Measurements from ENCODE around the gene CPAMD8. TPM values are rescaled to one million over a fixed set of nuclear protein-coding genes. Genes with fewer than 3 reads are reported as not detected.

Gene CPAMD8
- total and polyA plus RNA-seq, 5 donors from 2014 or later: 0.03 to 2.3 (median 0.36) TPM; not detected in 1

- H3K4me3 ChIP-seq (ENCODE audit: low read depth, low read length): no peak overlapping the region
- H3K27ac ChIP-seq (ENCODE audit: insufficient read depth, low read length, poor library complexity, severe bottlenecking): no peak overlapping the region
- Mint-ChIP-seq H3K27ac (no peak overlapping the region), H3K4me3 (no peak overlapping the region), H3K4me1 (peaks cover 0 to 19% (median under 1%) of the 10 kb centered on the region in 4 donors), H3K36me3 (no peaks in the 10 kb centered on the region), H3K9me3 (peaks cover 0 to 1% (median 0%) of the 10 kb centered on the region in 7 donors), H3K27me3 (peaks cover 24% of the 10 kb centered on the region)
- H3K9me3 ChIP-seq (ENCODE audit: control insufficient read depth in 2 of 2, low read length in 2 of 2): no peaks in the 10 kb centered on the region
- no peaks in the 10 kb centered on the region for H3K27me3 ChIP-seq (ENCODE audit: control insufficient read depth, insufficient read depth, low read length)
- DNase-seq (no peak), ATAC-seq (ENCODE audit: low read depth in 2 of 2) (no peak)
- no peaks in the 10 kb centered on the region for H3K36me3 ChIP-seq (ENCODE audit: control insufficient read depth, insufficient read depth, low read length)
- H3K4me1 ChIP-seq (ENCODE audit: control insufficient read depth, insufficient read depth, low read length, poor library complexity, severe bottlenecking): peaks cover 11% of the 10 kb centered on the region
Observed at GRCh38 chr19:16889883-16890460, 136.6 kb downstream of the CPAMD8 start.

GRCh38 chr19:16889366-16889882 is 137.2 kb downstream of the CPAMD8 start:
- H3K27me3 Mint-ChIP-seq: peaks cover 19% of the 10 kb centered on the region
- H3K4me1 Mint-ChIP-seq: peaks cover 0 to 19% (median 0%) of the 10 kb centered on the region in 4 donors
- Histone ChIP-seq H3K27ac (ENCODE audit: insufficient read depth, low read length, poor library complexity, severe bottlenecking) (no peak overlapping the region), H3K36me3 (ENCODE audit: control insufficient read depth, insufficient read depth, low read length) (no peaks in the 10 kb centered on the region), H3K4me1 (ENCODE audit: control insufficient read depth, insufficient read depth, low read length, poor library complexity, severe bottlenecking) (peaks cover 11% of the 10 kb centered on the region), H3K4me3 (ENCODE audit: low read depth, low read length) (no peak overlapping the region), H3K27me3 (ENCODE audit: control insufficient read depth, insufficient read depth, low read length) (no peaks in the 10 kb centered on the region), H3K9me3 (ENCODE audit: control insufficient read depth in 2 of 2, low read length in 2 of 2) (no peaks in the 10 kb centered on the region)
- peaks cover 0 to 1% (median 0%) of the 10 kb centered on the region in 7 donors for H3K9me3 Mint-ChIP-seq
- DNase-seq (no peak), ATAC-seq (ENCODE audit: low read depth in 2 of 2) (no peak)
- no peaks in the 10 kb centered on the region for H3K36me3 Mint-ChIP-seq
- H3K27ac Mint-ChIP-seq: no peak overlapping the region
- no peak overlapping the region for H3K4me3 Mint-ChIP-seq

- peaks cover 11% of the 10 kb centered on the region for H3K4me1 ChIP-seq (ENCODE audit: control insufficient read depth, insufficient read depth, low read length, poor library complexity, severe bottlenecking)
- no peak within 1 kb of the TSS for H3K27ac Mint-ChIP-seq
- peak in 1 of 3 donors; percentile 38 for DNase-seq
- no peaks in the 10 kb centered on the region for H3K36me3 ChIP-seq (ENCODE audit: control insufficient read depth, insufficient read depth, low read length)
- no peaks in the 10 kb centered on the region for H3K9me3 ChIP-seq (ENCODE audit: control insufficient read depth in 2 of 2, low read length in 2 of 2)
- H3K9me3 Mint-ChIP-seq: peaks cover 0 to 1% (median 0%) of the 10 kb centered on the region in 7 donors
- H3K4me1 Mint-ChIP-seq: peaks cover 0 to 15% (median 0%) of the 10 kb centered on the region in 4 donors
- H3K4me3 Mint-ChIP-seq: no peak within 1 kb of the TSS
- H3K27me3 Mint-ChIP-seq: peaks cover 17% of the 10 kb centered on the region
- no peaks in the 10 kb centered on the region for H3K27me3 ChIP-seq (ENCODE audit: control insufficient read depth, insufficient read depth, low read length)
- H3K27ac ChIP-seq (ENCODE audit: insufficient read depth, low read length, poor library complexity, severe bottlenecking): no peak within 1 kb of the TSS
- peak in 1 of 2 donors; percentile 39 for ATAC-seq (ENCODE audit: low read depth in 2 of 2)
- no peak within 1 kb of the TSS for H3K4me3 ChIP-seq (ENCODE audit: low read depth, low read length)
- H3K36me3 Mint-ChIP-seq: no peaks in the 10 kb centered on the region
Observed at GRCh38 chr19:16888629-16889365, 137.8 kb downstream of the CPAMD8 start, which contains the start of gene F2RL3. F2RL3 (plus strand) TSS chr19:16888999; CDS start chr19:16889190, 191 bp downstream.

- Mint-ChIP-seq H3K36me3 (peaks cover 4% of the 10 kb centered on the region), H3K27ac (no peak overlapping the region), H3K9me3 (peaks cover 2 to 7% (median 5%) of the 10 kb centered on the region in 7 donors), H3K4me3 (no peak overlapping the region), H3K4me1 (peaks cover 0 to 5% (median 0%) of the 10 kb centered on the region in 4 donors), H3K27me3 (peaks cover 6% of the 10 kb centered on the region)
- H3K9me3 ChIP-seq (ENCODE audit: control insufficient read depth in 2 of 2, low read length in 2 of 2): peaks cover 0 to 10% of the 10 kb centered on the region in 2 experiments
- no peak for ATAC-seq (ENCODE audit: low read depth in 2 of 2)
- no peaks in the 10 kb centered on the region for H3K27me3 ChIP-seq (ENCODE audit: control insufficient read depth, insufficient read depth, low read length)
- no peak overlapping the region for H3K4me3 ChIP-seq (ENCODE audit: low read depth, low read length)
- peaks cover 6% of the 10 kb centered on the region for H3K4me1 ChIP-seq (ENCODE audit: control insufficient read depth, insufficient read depth, low read length, poor library complexity, severe bottlenecking)
- no peak for DNase-seq
- H3K27ac ChIP-seq (ENCODE audit: insufficient read depth, low read length, poor library complexity, severe bottlenecking): no peak overlapping the region
- no peaks in the 10 kb centered on the region for H3K36me3 ChIP-seq (ENCODE audit: control insufficient read depth, insufficient read depth, low read length)
Observed at GRCh38 chr19:16887353-16888265, 139.0 kb downstream of the CPAMD8 start.

GRCh38 chr19:16886305-16886880 is 140.2 kb downstream of the CPAMD8 start:
- H3K4me3 ChIP-seq (ENCODE audit: low read depth, low read length): no peak overlapping the region
- Mint-ChIP-seq H3K9me3 (peaks cover 2 to 16% (median 6%) of the 10 kb centered on the region in 7 donors), H3K27me3 (no peaks in the 10 kb centered on the region), H3K27ac (no peak overlapping the region), H3K4me1 (peaks cover 0 to 5% (median 0%) of the 10 kb centered on the region in 4 donors), H3K36me3 (peaks cover 4% of the 10 kb centered on the region), H3K4me3 (no peak overlapping the region)
- peaks cover 6% of the 10 kb centered on the region for H3K4me1 ChIP-seq (ENCODE audit: control insufficient read depth, insufficient read depth, low read length, poor library complexity, severe bottlenecking)
- H3K36me3 ChIP-seq (ENCODE audit: control insufficient read depth, insufficient read depth, low read length): no peaks in the 10 kb centered on the region
- H3K9me3 ChIP-seq (ENCODE audit: control insufficient read depth in 2 of 2, low read length in 2 of 2): peaks cover 11 to 22% of the 10 kb centered on the region in 2 experiments
- H3K27ac ChIP-seq (ENCODE audit: insufficient read depth, low read length, poor library complexity, severe bottlenecking): no peak overlapping the region
- DNase-seq: no peak
- no peak for ATAC-seq (ENCODE audit: low read depth in 2 of 2)
- H3K27me3 ChIP-seq (ENCODE audit: control insufficient read depth, insufficient read depth, low read length): no peaks in the 10 kb centered on the region

GRCh38 chr19:16885166-16885565 is 141.4 kb downstream of the CPAMD8 start:
- Histone ChIP-seq H3K4me3 (ENCODE audit: low read depth, low read length) (no peak overlapping the region), H3K36me3 (ENCODE audit: control insufficient read depth, insufficient read depth, low read length) (peaks cover 2% of the 10 kb centered on the region), H3K27ac (ENCODE audit: insufficient read depth, low read length, poor library complexity, severe bottlenecking) (no peak overlapping the region), H3K9me3 (ENCODE audit: control insufficient read depth in 2 of 2, low read length in 2 of 2) (peaks cover 12 to 30% of the 10 kb centered on the region in 2 experiments), H3K4me1 (ENCODE audit: control insufficient read depth, insufficient read depth, low read length, poor library complexity, severe bottlenecking) (peaks cover 6% of the 10 kb centered on the region), H3K27me3 (ENCODE audit: control insufficient read depth, insufficient read depth, low read length) (no peaks in the 10 kb centered on the region)
- H3K36me3 Mint-ChIP-seq: peaks cover 7% of the 10 kb centered on the region
- H3K27me3 Mint-ChIP-seq: no peaks in the 10 kb centered on the region
- peaks cover 2 to 24% (median 9%) of the 10 kb centered on the region in 7 donors for H3K9me3 Mint-ChIP-seq
- DNase-seq (no peak), ATAC-seq (ENCODE audit: low read depth in 2 of 2) (no peak)
- H3K27ac Mint-ChIP-seq: no peak overlapping the region
- H3K4me1 Mint-ChIP-seq: peaks cover 0 to 5% (median 0%) of the 10 kb centered on the region in 4 donors
- no peak overlapping the region for H3K4me3 Mint-ChIP-seq

- Mint-ChIP-seq H3K4me3 (no peak overlapping the region), H3K36me3 (peaks cover 15% of the 10 kb centered on the region), H3K27ac (no peak overlapping the region), H3K4me1 (peaks cover 0 to 2% (median 0%) of the 10 kb centered on the region in 4 donors), H3K9me3 (peaks cover 2 to 26% (median 8%) of the 10 kb centered on the region in 7 donors), H3K27me3 (no peaks in the 10 kb centered on the region)
- H3K27me3 ChIP-seq (ENCODE audit: control insufficient read depth, insufficient read depth, low read length): no peaks in the 10 kb centered on the region
- H3K36me3 ChIP-seq (ENCODE audit: control insufficient read depth, insufficient read depth, low read length): peaks cover 12% of the 10 kb centered on the region
- H3K4me1 ChIP-seq (ENCODE audit: control insufficient read depth, insufficient read depth, low read length, poor library complexity, severe bottlenecking): peaks cover under 1% of the 10 kb centered on the region
- no peak overlapping the region for H3K27ac ChIP-seq (ENCODE audit: insufficient read depth, low read length, poor library complexity, severe bottlenecking)
- no peak overlapping the region for H3K4me3 ChIP-seq (ENCODE audit: low read depth, low read length)
- DNase-seq (no peak), ATAC-seq (ENCODE audit: low read depth in 2 of 2) (no peak)
- peaks cover 12 to 30% of the 10 kb centered on the region in 2 experiments for H3K9me3 ChIP-seq (ENCODE audit: control insufficient read depth in 2 of 2, low read length in 2 of 2)
Observed at GRCh38 chr19:16883522-16883921, 143.1 kb downstream of the CPAMD8 start.
